Measurements from ENCODE around the gene RUNX1.

- TF ChIP-seq POLR2A (IDR thresholded peaks at IDR 0.05) (no peak), POLR2AphosphoS5 (IDR thresholded peaks at IDR 0.05; ENCODE audit: insufficient read depth in 1 of 2, low read depth in 1 of 2) (no peak), CTCF (IDR thresholded peaks at IDR 0.05) (no peak)
These were observed 33.0 kb downstream of the RUNX1 start for GRCh38 chr21:35016071-35016470.

Data from vagina (tissue), 2 donors.